ENCODE data around the gene OS9. TPM values are rescaled to one million over a fixed set of nuclear protein-coding genes. Genes with fewer than 3 reads are reported as not detected.
A peak's percentile ranks its signal among the peaks of the same experiment; 100 is the strongest.

Gene OS9
- total and polyA plus RNA-seq, 4 experiments from 2014 or later: 56.6 to 195 (median 131) TPM

GRCh38 chr12:57739914-57740538, 46.1 kb downstream of the OS9 start:
- peaks cover 29 to 64% (median 48%) of the 10 kb centered on the region in 4 donors for H3K4me1 Mint-ChIP-seq
- H3K27me3 Mint-ChIP-seq: no peaks in the 10 kb centered on the region
- Histone ChIP-seq H3K4me1 (ENCODE audit: insufficient read depth, low read length) (peaks cover 60% of the 10 kb centered on the region), H3K36me3 (ENCODE audit: insufficient read depth, low read length) (peaks cover 15% of the 10 kb centered on the region), H3K4me3 (ENCODE audit: low read length in 2 of 2) (peak overlapping the region; percentile 7 to 96), H3K27me3 (ENCODE audit: insufficient read depth, low read length) (no peaks in the 10 kb centered on the region), H3K27ac (ENCODE audit: low read depth, low read length) (peak overlapping the region; percentile 92), H3K9me3 (ENCODE audit: control insufficient read depth in 1 of 2, low read length in 2 of 2) (no peaks in the 10 kb centered on the region)
- no peak for DNase-seq
- POLR2A ChIA-PET (ENCODE audit: partially characterized antibody): interaction anchor here (1.8 to 3.4 kb wide), 7 partner anchors 11 to 46 kb away, joined by 5 to 32 read pairs (median 16); partner anchors contain the start of genes CDK4 and OS9
- H3K27ac Mint-ChIP-seq: peak overlapping the region; percentile 88 to 99 (median 93)
- H3K36me3 Mint-ChIP-seq: peaks cover 14 to 40% of the 10 kb centered on the region in 2 donors
- H3K4me3 Mint-ChIP-seq: peak overlapping the region; percentile 17 to 98 (median 82)
- intact Hi-C loops (cut with micrococcal nuclease): loop anchor here (2.0 to 5.0 kb wide), 4 partner anchors 15 to 278 kb away; partner anchors contain the start of genes ARHGAP9, DDIT3 and MARCHF9
- CTCF ChIA-PET (ENCODE audit: partially characterized antibody): interaction anchor here (1.0 to 6.3 kb wide), 6 partner anchors 14 to 281 kb away, joined by 3 to 51 read pairs (median 8); partner anchors contain the start of gene MARCHF9
- H3K9me3 Mint-ChIP-seq: peaks cover 0 to 3% (median 0%) of the 10 kb centered on the region in 8 donors

- Histone ChIP-seq H3K4me3 (ENCODE audit: low read length in 2 of 2) (peak overlapping the region; percentile 7 to 96), H3K9me3 (ENCODE audit: control insufficient read depth in 1 of 2, low read length in 2 of 2) (no peaks in the 10 kb centered on the region), H3K27ac (ENCODE audit: low read depth, low read length) (peak overlapping the region; percentile 92), H3K4me1 (ENCODE audit: insufficient read depth, low read length) (peaks cover 67% of the 10 kb centered on the region), H3K36me3 (ENCODE audit: insufficient read depth, low read length) (peaks cover 10% of the 10 kb centered on the region), H3K27me3 (ENCODE audit: insufficient read depth, low read length) (no peaks in the 10 kb centered on the region)
- Mint-ChIP-seq H3K27ac (peak overlapping the region; percentile 88 to 99 (median 97)), H3K4me1 (peaks cover 31 to 69% (median 51%) of the 10 kb centered on the region in 4 donors), H3K27me3 (no peaks in the 10 kb centered on the region), H3K9me3 (peaks cover 0 to 3% (median 0%) of the 10 kb centered on the region in 8 donors), H3K36me3 (peaks cover 12 to 35% of the 10 kb centered on the region in 2 donors), H3K4me3 (peak overlapping the region; percentile 87 to 98 (median 94))
- POLR2A ChIA-PET (ENCODE audit: partially characterized antibody): interaction anchor here (0.6 to 3.4 kb wide), 28 partner anchors 9 to 1094 kb away, joined by 3 to 34 read pairs (median 5); partner anchors contain the start of genes ARHGAP9, B4GALNT1, CDK4 and CYP27B1
- CTCF ChIA-PET (ENCODE audit: partially characterized antibody): interaction anchor here (0.7 to 6.3 kb wide), 21 partner anchors 8 to 282 kb away, joined by 3 to 51 read pairs (median 5); partner anchors contain the start of genes B4GALNT1, CDK4, MARCHF9 and OS9
- intact Hi-C loops (cut with micrococcal nuclease): loop anchor here (1.0 to 5.0 kb wide), 5 partner anchors 14 to 279 kb away; partner anchors contain the start of genes ARHGAP9, DDIT3 and MARCHF9
- DNase-seq: peak; percentile 87 to 94 (median 89)
These were observed 46.9 kb downstream of the OS9 start for GRCh38 chr12:57740656-57741412.

GRCh38 chr12:57741413-57741789, 47.5 kb downstream of the OS9 start:
- Mint-ChIP-seq H3K4me1 (peaks cover 36 to 72% (median 55%) of the 10 kb centered on the region in 4 donors), H3K27me3 (no peaks in the 10 kb centered on the region), H3K4me3 (peak overlapping the region; percentile 87 to 98 (median 94)), H3K36me3 (peaks cover 10 to 37% of the 10 kb centered on the region in 2 donors), H3K27ac (peak overlapping the region; percentile 88 to 99 (median 97)), H3K9me3 (peaks cover 0 to 2% (median 0%) of the 10 kb centered on the region in 8 donors)
- no peak for DNase-seq
- Histone ChIP-seq H3K27me3 (ENCODE audit: insufficient read depth, low read length) (no peaks in the 10 kb centered on the region), H3K9me3 (ENCODE audit: control insufficient read depth in 1 of 2, low read length in 2 of 2) (no peaks in the 10 kb centered on the region), H3K4me3 (ENCODE audit: low read length in 2 of 2) (peak overlapping the region; percentile 7 to 96), H3K27ac (ENCODE audit: low read depth, low read length) (peak overlapping the region; percentile 92), H3K36me3 (ENCODE audit: insufficient read depth, low read length) (peaks cover 7% of the 10 kb centered on the region), H3K4me1 (ENCODE audit: insufficient read depth, low read length) (peaks cover 71% of the 10 kb centered on the region)
- intact Hi-C loops (cut with micrococcal nuclease): loop anchor here (1.0 to 5.0 kb wide), 5 partner anchors 13 to 279 kb away; partner anchors contain the start of genes ARHGAP9, DDIT3 and MARCHF9
- ChIA-PET CTCF (ENCODE audit: partially characterized antibody) (interaction anchor here (0.7 to 6.3 kb wide), 21 partner anchors 9 to 283 kb away, joined by 3 to 51 read pairs (median 5); partner anchors contain the start of genes B4GALNT1, CDK4, MARCHF9 and OS9), POLR2A (ENCODE audit: partially characterized antibody) (interaction anchor here (0.9 to 3.4 kb wide), 27 partner anchors 9 to 1095 kb away, joined by 3 to 34 read pairs (median 5); partner anchors contain the start of genes ARHGAP9, B4GALNT1, CDK4 and CYP27B1)

GRCh38 chr12:57741844-57742738, 48.2 kb downstream of the OS9 start:
- H3K36me3 Mint-ChIP-seq: peaks cover 8 to 37% of the 10 kb centered on the region in 2 donors
- Histone ChIP-seq H3K4me1 (ENCODE audit: insufficient read depth, low read length) (peaks cover 64% of the 10 kb centered on the region), H3K27ac (ENCODE audit: low read depth, low read length) (peak overlapping the region; percentile 92), H3K27me3 (ENCODE audit: insufficient read depth, low read length) (no peaks in the 10 kb centered on the region), H3K9me3 (ENCODE audit: control insufficient read depth in 1 of 2, low read length in 2 of 2) (no peaks in the 10 kb centered on the region), H3K4me3 (ENCODE audit: low read length in 2 of 2) (peak overlapping the region; percentile 7 to 96), H3K36me3 (ENCODE audit: insufficient read depth, low read length) (peaks cover 6% of the 10 kb centered on the region)
- ChIA-PET POLR2A (ENCODE audit: partially characterized antibody) (interaction anchor here (0.9 to 3.4 kb wide), 25 partner anchors 8 to 1096 kb away, joined by 3 to 34 read pairs (median 5); partner anchors contain the start of genes ARHGAP9, B4GALNT1, CDK4 and CYP27B1), CTCF (ENCODE audit: partially characterized antibody) (interaction anchor here (0.6 to 6.3 kb wide), 22 partner anchors 8 to 284 kb away, joined by 3 to 51 read pairs (median 5); partner anchors contain the start of genes B4GALNT1, CDK4, MARCHF9 and OS9)
- no peaks in the 10 kb centered on the region for H3K27me3 Mint-ChIP-seq
- H3K27ac Mint-ChIP-seq: peak overlapping the region; percentile 88 to 99 (median 97)
- peaks cover 0 to 2% (median 0%) of the 10 kb centered on the region in 8 donors for H3K9me3 Mint-ChIP-seq
- intact Hi-C loops (cut with micrococcal nuclease): loop anchor here (1.0 to 5.0 kb wide), 8 partner anchors 13 to 280 kb away; partner anchors contain the start of genes ARHGAP9, B4GALNT1, DDIT3 and MARCHF9
- peak overlapping the region; percentile 87 to 98 (median 94) for H3K4me3 Mint-ChIP-seq
- DNase-seq: peak; percentile 77 to 88 (median 83)
- H3K4me1 Mint-ChIP-seq: peaks cover 33 to 69% (median 50%) of the 10 kb centered on the region in 4 donors

GRCh38 chr12:57743769-57744168, 49.8 kb downstream of the OS9 start:
- CTCF ChIA-PET (ENCODE audit: partially characterized antibody): interaction anchor here (1.1 to 6.3 kb wide), 4 partner anchors 10 to 159 kb away, joined by 3 to 51 read pairs (median 8); partner anchors contain the start of gene MARCHF9
- Mint-ChIP-seq H3K4me3 (peak overlapping the region in 7 of 8 donors; percentile 86 to 97 (median 94)), H3K4me1 (peaks cover 33 to 69% (median 51%) of the 10 kb centered on the region in 4 donors), H3K27ac (peak overlapping the region; percentile 88 to 99 (median 97)), H3K36me3 (peaks cover 16 to 44% of the 10 kb centered on the region in 2 donors), H3K9me3 (peaks cover 0 to 2% (median 0%) of the 10 kb centered on the region in 8 donors), H3K27me3 (no peaks in the 10 kb centered on the region)
- Histone ChIP-seq H3K9me3 (ENCODE audit: control insufficient read depth in 1 of 2, low read length in 2 of 2) (no peaks in the 10 kb centered on the region), H3K4me3 (ENCODE audit: low read length in 2 of 2) (no peak overlapping the region), H3K27me3 (ENCODE audit: insufficient read depth, low read length) (no peaks in the 10 kb centered on the region), H3K36me3 (ENCODE audit: insufficient read depth, low read length) (peaks cover 17% of the 10 kb centered on the region), H3K4me1 (ENCODE audit: insufficient read depth, low read length) (peaks cover 61% of the 10 kb centered on the region), H3K27ac (ENCODE audit: low read depth, low read length) (peak overlapping the region; percentile 93)
- intact Hi-C loops (cut with micrococcal nuclease): loop anchor here (1.0 to 5.0 kb wide), 3 partner anchors 9 to 281 kb away; partner anchors contain the start of genes ARHGAP9 and CDK4
- POLR2A ChIA-PET (ENCODE audit: partially characterized antibody): interaction anchor here (0.7 to 2.3 kb wide), 11 partner anchors 8 to 267 kb away, joined by 3 to 17 read pairs (median 5); partner anchors contain the start of genes CDK4, EEF1AKMT3, MBD6 and METTL1
- DNase-seq: no peak
